Measurements from ENCODE around the gene GZMM. TPM values are rescaled to one million over a fixed set of nuclear protein-coding genes. Genes with fewer than 3 reads are reported as not detected.
"Not testable (repeated sequence)": the region's sequence is repeated elsewhere in the genome, so short reads cannot be mapped to it uniquely, and the experiment has no call there.

Gene GZMM
- total and polyA plus RNA-seq, 2 experiments from 2014 or later = not detected

DNA sequence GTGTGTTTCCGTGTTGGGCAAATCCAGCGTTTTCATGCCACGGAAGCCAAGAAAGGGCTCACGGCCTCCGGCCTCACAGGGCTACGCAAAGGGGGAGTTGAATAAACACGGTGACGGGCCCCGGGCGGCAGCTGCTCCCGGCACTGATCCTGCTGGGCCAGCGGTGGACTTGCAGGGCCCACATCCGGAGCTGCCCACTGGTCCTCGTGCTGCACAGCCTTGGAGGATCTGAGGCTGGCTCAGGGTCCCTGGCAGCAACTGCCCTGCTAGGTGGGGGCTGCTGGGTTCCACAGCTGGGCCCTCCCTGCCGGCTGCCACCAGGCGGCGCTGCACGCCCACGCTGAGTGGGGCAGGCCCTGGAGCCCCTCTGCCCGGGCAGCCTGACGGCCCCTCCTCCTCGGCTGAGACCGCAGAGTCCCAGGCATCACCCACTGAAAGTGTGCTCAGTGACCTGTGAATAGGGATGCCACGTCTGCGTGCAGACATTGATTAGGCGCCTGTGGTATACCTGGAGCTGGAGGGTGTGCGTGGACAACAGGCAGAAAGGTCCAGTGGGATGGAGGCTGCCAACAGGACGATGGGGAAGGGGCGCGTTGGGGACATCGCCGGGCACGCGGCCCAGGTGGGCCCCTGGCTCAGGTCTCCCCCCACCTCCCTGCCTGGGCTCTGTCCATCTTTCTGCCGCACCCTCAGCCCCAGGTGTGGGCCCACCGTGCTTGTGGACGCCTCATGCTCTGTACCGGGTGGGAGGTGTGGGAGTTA is 40.6 kb downstream of the GZMM start:
- Histone ChIP-seq H3F3A (ENCODE audit: insufficient read depth) (0 out of 2 replicates have a peak, but pooled peaks cover 7% of the 10 kb centered on the region), H3K9ac (no peak overlapping the region), H3K4me1 (ENCODE audit: insufficient read depth) (peaks cover 15% of the 10 kb centered on the region), H3K79me2 (ENCODE audit: insufficient read depth) (peaks cover 28% of the 10 kb centered on the region), H3K9me3 (ENCODE audit: low read depth) (no peaks in the 10 kb centered on the region), H3K9me2 (ENCODE audit: insufficient read depth) (no peaks in the 10 kb centered on the region), H3K27me3 (replicated peaks; ENCODE audit: insufficient read depth) (no peaks in the 10 kb centered on the region), H2AFZ (no peak overlapping the region), H3K27ac (no peak overlapping the region), H3K4me3 (no peak overlapping the region), H3K4me2 (ENCODE audit: unreplicated experiment) (no peak overlapping the region), H4K20me1 (ENCODE audit: insufficient read depth) (no peaks in the 10 kb centered on the region), H3K36me3 (ENCODE audit: low read depth) (no peaks in the 10 kb centered on the region; the same call in 1 of the 2 replicates)
- peak; percentile 58 for DNase-seq
- in situ Hi-C loops (cut with MboI) = no loop called here
- TF ChIP-seq EZH2phosphoT487 (IDR thresholded peaks at IDR 0.05; ENCODE audit: insufficient read depth, low read depth) (no peak), EZH2 (IDR thresholded peaks at IDR 0.05; ENCODE audit: insufficient read depth, poor library complexity, severe bottlenecking) (no peak)
- WGBS, 2 experiments (ENCODE audit: low coverage in 1 of 2, low lambda C conversion rate in 2 of 2, missing lambda C conversion rate in 2 of 2) = 29 to 31% methylated on average over 33 to 37 of the region's 38 CpGs

DNA sequence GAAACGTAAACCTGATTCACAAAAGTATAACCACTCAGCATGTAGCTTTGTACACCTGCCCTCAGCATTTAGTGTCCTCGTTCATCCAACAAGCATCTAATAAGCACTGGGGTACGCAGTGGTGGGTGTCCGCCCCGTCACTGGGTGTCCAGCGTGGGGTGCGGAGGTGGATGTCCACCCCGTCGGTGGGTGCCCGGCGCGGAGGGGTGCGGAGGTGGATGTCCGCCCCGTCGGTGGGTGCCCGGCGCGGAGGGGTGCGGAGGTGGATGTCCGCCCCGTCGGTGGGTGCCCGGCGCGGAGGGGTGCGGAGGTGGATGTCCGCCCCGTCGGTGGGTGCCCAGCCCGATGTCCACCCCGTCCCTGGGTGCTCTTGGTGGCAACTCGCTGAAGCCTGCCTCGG is 41.3 kb downstream of the GZMM start:
- H3K36me3 ChIP-seq (ENCODE audit: low read depth); H4K20me1 ChIP-seq (ENCODE audit: insufficient read depth); H3K9ac ChIP-seq; H3K9me2 ChIP-seq (ENCODE audit: insufficient read depth); H3K4me2 ChIP-seq (ENCODE audit: unreplicated experiment); H3K9me3 ChIP-seq (ENCODE audit: low read depth); H3K4me3 ChIP-seq; H3K27me3 ChIP-seq (replicated peaks; ENCODE audit: insufficient read depth); H2AFZ ChIP-seq; in situ Hi-C loops (cut with MboI); H3K27ac ChIP-seq; H3F3A ChIP-seq (ENCODE audit: insufficient read depth); DNase-seq: not testable (repeated sequence)
- H3K4me1 ChIP-seq (ENCODE audit: insufficient read depth) = peaks cover 15% of the 10 kb centered on the region
- peaks cover 21% of the 10 kb centered on the region for H3K79me2 ChIP-seq (ENCODE audit: insufficient read depth)
- WGBS, 2 experiments (ENCODE audit: low coverage in 1 of 2, low lambda C conversion rate in 2 of 2, missing lambda C conversion rate in 2 of 2) = 73 to 82% methylated on average over 15 to 34 of the region's 34 CpGs

DNA sequence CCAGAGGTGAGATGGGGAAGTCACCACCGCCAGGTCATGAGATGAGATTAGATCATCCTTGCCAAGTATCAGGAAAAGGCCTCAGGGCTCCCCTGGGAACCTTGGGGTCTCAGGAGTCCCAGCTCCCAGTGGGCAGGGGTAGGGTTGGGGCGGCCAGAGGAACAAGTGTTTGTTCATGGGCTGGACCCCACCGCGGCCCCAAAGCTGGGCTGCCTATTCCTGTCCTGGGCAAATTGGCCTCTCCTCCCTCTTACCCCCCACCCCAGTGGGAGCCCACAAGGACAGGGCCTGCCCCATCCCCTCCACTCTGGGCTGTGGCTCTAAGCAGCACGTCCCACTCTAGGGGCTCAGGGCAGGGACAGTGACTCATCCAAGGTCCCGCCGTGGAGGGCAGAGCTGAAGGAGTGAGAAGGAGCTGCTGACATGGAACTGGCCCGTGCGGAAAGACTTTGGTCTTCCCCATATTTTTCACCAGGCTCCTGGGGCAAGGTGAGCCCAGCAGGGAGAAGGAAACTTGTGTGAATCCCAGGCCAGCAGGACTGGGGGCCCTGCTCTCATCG is 41.8 kb downstream of the GZMM start:
- H3K9me2 ChIP-seq (ENCODE audit: insufficient read depth) = no peaks in the 10 kb centered on the region
- DNase-seq = peak; percentile 27
- 0 out of 2 replicates have a peak, but pooled peaks cover 7% of the 10 kb centered on the region for H3F3A ChIP-seq (ENCODE audit: insufficient read depth)
- no peaks in the 10 kb centered on the region for H3K9me3 ChIP-seq (ENCODE audit: low read depth)
- no peaks in the 10 kb centered on the region for H4K20me1 ChIP-seq (ENCODE audit: insufficient read depth)
- H3K4me2 ChIP-seq (ENCODE audit: unreplicated experiment) = no peak overlapping the region
- H2AFZ ChIP-seq = no peak overlapping the region
- peaks cover 15% of the 10 kb centered on the region for H3K4me1 ChIP-seq (ENCODE audit: insufficient read depth)
- H3K9ac ChIP-seq = no peak overlapping the region
- TF ChIP-seq EZH2phosphoT487 (IDR thresholded peaks at IDR 0.05; ENCODE audit: insufficient read depth, low read depth) (no peak), EZH2 (IDR thresholded peaks at IDR 0.05; ENCODE audit: insufficient read depth, poor library complexity, severe bottlenecking) (no peak)
- H3K36me3 ChIP-seq (ENCODE audit: low read depth) = no peaks in the 10 kb centered on the region; the same call in 1 of the 2 replicates
- H3K79me2 ChIP-seq (ENCODE audit: insufficient read depth) = peaks cover 16% of the 10 kb centered on the region
- H3K27ac ChIP-seq = no peak overlapping the region
- WGBS, 2 experiments (ENCODE audit: low coverage in 1 of 2, low lambda C conversion rate in 2 of 2, missing lambda C conversion rate in 2 of 2) = 48 to 53% methylated on average over 10 of the region's 10 CpGs
- in situ Hi-C loops (cut with MboI) = no loop called here
- H3K4me3 ChIP-seq = no peak overlapping the region
- H3K27me3 ChIP-seq (replicated peaks; ENCODE audit: insufficient read depth) = no peaks in the 10 kb centered on the region

DNA sequence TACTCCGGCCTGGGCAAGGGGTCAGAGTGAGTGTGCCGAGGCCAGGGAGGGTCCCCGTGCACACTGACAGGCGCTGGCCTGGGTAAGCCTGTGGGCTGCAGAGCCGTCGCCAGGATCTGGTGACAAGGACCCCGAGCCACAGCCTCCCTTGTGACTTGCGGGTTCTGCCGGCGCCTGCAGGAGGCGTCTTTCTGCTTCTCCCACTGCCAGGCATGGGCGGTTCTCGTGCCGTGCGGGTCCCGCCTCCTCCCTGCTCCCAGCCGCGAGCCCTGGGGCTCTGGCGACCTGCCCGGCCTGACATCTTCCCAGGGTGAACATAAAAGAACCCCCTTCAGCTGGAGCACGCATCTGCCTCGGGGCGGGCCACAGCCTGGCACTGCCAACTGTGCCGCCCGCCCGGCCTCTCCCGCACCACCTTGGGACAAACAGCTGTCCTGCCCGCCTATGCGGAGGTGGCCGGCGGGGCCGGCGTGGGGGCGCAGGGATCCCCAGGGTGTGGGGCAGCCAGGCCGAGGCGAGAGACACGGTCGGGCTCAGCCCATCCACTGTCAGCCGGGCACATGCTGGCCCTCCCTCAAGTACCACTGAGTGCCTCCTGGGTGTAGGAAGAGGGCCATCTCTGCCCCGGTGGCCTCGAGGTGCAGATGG is 44.4 kb downstream of the GZMM start:
- Histone ChIP-seq H3K4me3 (no peak overlapping the region), H3K9ac (no peak overlapping the region; the same call in 1 of the 2 replicates), H3K9me3 (ENCODE audit: low read depth) (no peaks in the 10 kb centered on the region), H3K36me3 (ENCODE audit: low read depth) (no peaks in the 10 kb centered on the region), H3F3A (ENCODE audit: insufficient read depth) (0 out of 2 replicates have a peak, but pooled peaks cover 7% of the 10 kb centered on the region), H4K20me1 (ENCODE audit: insufficient read depth) (no peaks in the 10 kb centered on the region), H2AFZ (no peak overlapping the region), H3K79me2 (ENCODE audit: insufficient read depth) (no peaks in the 10 kb centered on the region), H3K9me2 (ENCODE audit: insufficient read depth) (no peaks in the 10 kb centered on the region), H3K4me1 (ENCODE audit: insufficient read depth) (peaks cover 9% of the 10 kb centered on the region), H3K27ac (no peak overlapping the region), H3K4me2 (ENCODE audit: unreplicated experiment) (peak overlapping the region; percentile 26), H3K27me3 (replicated peaks; ENCODE audit: insufficient read depth) (no peaks in the 10 kb centered on the region; the same call in 1 of the 2 replicates)
- no peak for TF ChIP-seq EZH2phosphoT487 (IDR thresholded peaks at IDR 0.05; ENCODE audit: insufficient read depth, low read depth)
- no peak for TF ChIP-seq EZH2 (IDR thresholded peaks at IDR 0.05; ENCODE audit: insufficient read depth, poor library complexity, severe bottlenecking)
- in situ Hi-C loops (cut with MboI) = no loop called here
- WGBS, 2 experiments (ENCODE audit: low coverage in 1 of 2, low lambda C conversion rate in 2 of 2, missing lambda C conversion rate in 2 of 2) = 6% methylated on average over 31 to 36 of the region's 41 CpGs
- DNase-seq = peak; percentile 92
